HG02884 (cell line): ENCODE results near the gene SFXN5.

Experiments
- ATAC-seq: cut with Tn5 transposase; IDR thresholded peaks from one replicate; pipeline ENCODE4 v1.9.1; 2021; ENCODE audit warnings: mild to moderate bottlenecking, moderate library complexity; ENCODE audit not compliant: unreplicated experiment

SFXN5 gene

GRCh38 chr2:72959995-72960981 lies 111.2 kb downstream of the SFXN5 start:
- ATAC-seq: no peak

GRCh38 chr2:72959554-72959953 lies 112.0 kb downstream of the SFXN5 start:
- no peak for ATAC-seq

- no peak for ATAC-seq
Observed at GRCh38 chr2:72958542-72959385, 112.7 kb downstream of the SFXN5 start.

- ATAC-seq: no peak
Observed at GRCh38 chr2:72956936-72957335, 114.6 kb downstream of the SFXN5 start.

GRCh38 chr2:72956050-72956395 lies 115.5 kb downstream of the SFXN5 start:
- ATAC-seq: no peak

- no peak for ATAC-seq
Observed at GRCh38 chr2:72955228-72956049, 116.1 kb downstream of the SFXN5 start.

- ATAC-seq: no peak
Observed at GRCh38 chr2:72954376-72955227, 116.9 kb downstream of the SFXN5 start.

- no peak for ATAC-seq
Observed at GRCh38 chr2:72953976-72954375, 117.5 kb downstream of the SFXN5 start.

- ATAC-seq: no peak
Observed at GRCh38 chr2:72953528-72953927, 118.0 kb downstream of the SFXN5 start.

GRCh38 chr2:72952961-72953360 lies 118.6 kb downstream of the SFXN5 start:
- no peak for ATAC-seq

- ATAC-seq: no peak
Observed at GRCh38 chr2:72952110-72952823, 119.2 kb downstream of the SFXN5 start.

GRCh38 chr2:72951303-72952095 lies 120.0 kb downstream of the SFXN5 start:
- ATAC-seq: no peak

- no peak for ATAC-seq
Observed at GRCh38 chr2:72950558-72951255, 120.8 kb downstream of the SFXN5 start.

- ATAC-seq: no peak
Observed at GRCh38 chr2:72949642-72950041, 121.9 kb downstream of the SFXN5 start.

GRCh38 chr2:72949045-72949444 lies 122.5 kb downstream of the SFXN5 start:
- no peak for ATAC-seq

- ATAC-seq: no peak
Observed at GRCh38 chr2:72947952-72948830, 123.3 kb downstream of the SFXN5 start.

GRCh38 chr2:72946466-72946865 lies 125.0 kb downstream of the SFXN5 start:
- no peak for ATAC-seq
